ENCODE data around the gene NRIP1.

NRIP1 gene

DNA sequence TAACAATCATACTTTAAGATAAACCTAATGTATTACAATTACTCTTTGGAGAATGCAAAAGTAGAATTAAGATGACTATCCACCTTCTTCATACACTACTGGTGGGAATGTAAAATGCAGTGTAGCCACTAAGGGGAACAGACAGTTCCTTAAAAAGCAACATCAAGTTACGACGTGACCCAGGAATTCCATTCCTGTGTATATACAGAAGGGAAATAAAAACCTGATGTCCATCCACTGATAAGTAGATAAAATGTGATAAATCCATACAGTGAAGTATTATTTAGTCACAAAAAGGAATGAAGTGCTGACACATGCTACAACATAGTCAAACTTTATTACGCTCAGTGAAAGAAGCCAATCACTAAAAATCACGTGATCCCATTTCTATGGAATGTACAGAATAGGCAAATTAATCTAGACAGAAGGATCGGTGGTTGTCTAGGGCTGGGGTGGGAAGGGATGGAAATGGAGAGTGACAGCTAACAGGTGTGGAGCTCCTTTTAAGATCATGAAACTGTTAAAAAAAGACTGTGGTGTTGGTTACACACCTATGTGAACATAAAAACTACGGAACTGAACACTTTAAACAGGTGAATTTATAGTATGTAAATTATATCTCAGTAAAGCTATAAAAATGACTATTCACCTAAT is 42.1 kb downstream of the NRIP1 start:
- H3K36me3 Mint-ChIP-seq (ENCODE audit: low read depth): no peaks in the 10 kb centered on the region
- peaks cover 5% of the 10 kb centered on the region for H3K4me1 Mint-ChIP-seq (ENCODE audit: low read depth)
- no peak overlapping the region for H3K4me3 Mint-ChIP-seq
- no peaks in the 10 kb centered on the region for H3K27me3 Mint-ChIP-seq (ENCODE audit: low read depth)
- DNase-seq (ENCODE audit: low spot score): no peak
- H3K27ac Mint-ChIP-seq: no peak overlapping the region
- H3K9me3 Mint-ChIP-seq: no peaks in the 10 kb centered on the region

DNA sequence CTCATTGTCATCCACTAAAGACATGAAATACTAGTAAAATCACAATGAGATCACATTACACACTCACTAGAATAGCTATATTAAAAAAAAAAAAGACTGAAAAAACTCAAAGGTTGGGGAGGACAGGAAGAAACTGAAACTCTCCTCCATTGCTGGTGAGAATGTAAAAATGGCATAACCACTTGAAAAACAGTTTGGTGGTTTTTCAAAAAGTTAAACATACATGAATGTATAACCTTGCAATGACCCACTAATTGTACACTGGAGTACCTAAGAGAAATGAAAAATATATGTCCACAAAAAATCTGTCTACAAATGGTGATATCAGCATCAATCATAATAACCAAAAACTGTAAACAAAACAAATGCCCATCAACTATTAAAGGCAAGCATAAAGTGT is 44.0 kb downstream of the NRIP1 start:
- no peak overlapping the region for H3K4me3 Mint-ChIP-seq
- DNase-seq (ENCODE audit: low spot score): no peak
- H3K36me3 Mint-ChIP-seq (ENCODE audit: low read depth): no peaks in the 10 kb centered on the region
- no peaks in the 10 kb centered on the region for H3K9me3 Mint-ChIP-seq
- no peaks in the 10 kb centered on the region for H3K27me3 Mint-ChIP-seq (ENCODE audit: low read depth)
- H3K4me1 Mint-ChIP-seq (ENCODE audit: low read depth): peaks cover 5% of the 10 kb centered on the region
- H3K27ac Mint-ChIP-seq: no peak overlapping the region

DNA sequence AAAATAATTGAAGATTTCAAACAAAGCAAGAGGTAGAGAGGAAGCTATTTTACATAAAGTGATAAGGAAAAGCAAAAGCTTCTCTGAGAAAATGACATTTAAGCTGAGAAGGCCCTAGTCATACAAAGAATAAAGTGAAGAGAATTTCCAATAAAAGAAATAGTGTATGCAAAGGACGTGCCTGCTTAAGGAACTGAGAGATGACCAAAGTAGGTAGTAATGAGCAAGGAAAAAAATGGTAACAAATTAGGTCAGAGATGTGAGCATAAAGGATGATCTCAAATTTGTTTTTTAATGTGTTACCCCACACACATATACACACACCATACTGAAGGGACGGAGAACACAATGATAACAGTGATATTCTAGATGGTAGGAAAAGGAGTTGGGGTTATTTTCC is 46.4 kb downstream of the NRIP1 start:
- Mint-ChIP-seq H3K9me3 (no peaks in the 10 kb centered on the region), H3K4me1 (ENCODE audit: low read depth) (peaks cover 5% of the 10 kb centered on the region), H3K27ac (no peak overlapping the region), H3K36me3 (ENCODE audit: low read depth) (no peaks in the 10 kb centered on the region), H3K4me3 (no peak overlapping the region), H3K27me3 (ENCODE audit: low read depth) (no peaks in the 10 kb centered on the region)
- DNase-seq (ENCODE audit: low spot score): no peak

DNA sequence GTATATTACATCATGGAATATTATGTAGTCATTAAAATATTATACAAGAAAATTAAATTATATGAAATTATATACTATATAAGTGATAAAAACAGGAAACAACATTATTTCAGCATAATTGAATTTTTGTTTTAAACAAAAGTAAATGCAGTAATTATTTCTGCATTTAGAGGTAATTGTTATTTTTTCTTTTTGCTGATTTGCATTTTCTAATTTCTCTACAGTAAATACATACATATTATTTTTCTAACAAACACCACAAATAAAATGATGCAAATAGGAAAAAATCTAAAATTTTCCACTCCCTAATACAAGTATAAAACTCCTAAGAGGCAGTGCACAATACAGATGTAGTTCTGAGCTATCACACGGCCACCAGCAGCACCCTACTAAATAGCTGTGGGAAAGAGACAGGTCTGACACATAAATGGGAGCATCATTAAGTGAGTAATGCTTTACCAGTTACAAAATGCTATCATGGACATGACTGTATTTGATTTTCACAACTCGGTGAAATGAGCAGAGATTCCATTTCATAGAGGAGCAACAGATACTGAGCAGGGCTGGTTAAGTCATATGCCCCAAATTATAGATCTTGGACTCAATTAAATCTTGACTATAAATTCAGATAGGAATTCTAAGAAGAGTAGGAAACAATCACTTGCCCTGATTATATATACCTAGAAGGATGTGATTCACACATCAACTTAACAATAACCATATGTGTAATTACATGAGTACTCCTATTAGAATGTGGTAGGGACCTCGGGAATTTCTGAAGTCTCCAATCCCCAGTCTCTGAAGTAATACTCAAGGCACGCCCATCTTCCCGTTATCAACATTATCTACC is 49.0 kb downstream of the NRIP1 start:
- no peak overlapping the region for H3K27ac Mint-ChIP-seq
- DNase-seq (ENCODE audit: low spot score): no peak
- no peaks in the 10 kb centered on the region for H3K27me3 Mint-ChIP-seq (ENCODE audit: low read depth)
- no peaks in the 10 kb centered on the region for H3K9me3 Mint-ChIP-seq
- H3K4me1 Mint-ChIP-seq (ENCODE audit: low read depth): peaks cover 3% of the 10 kb centered on the region
- H3K4me3 Mint-ChIP-seq: no peak overlapping the region
- no peaks in the 10 kb centered on the region for H3K36me3 Mint-ChIP-seq (ENCODE audit: low read depth)

DNA sequence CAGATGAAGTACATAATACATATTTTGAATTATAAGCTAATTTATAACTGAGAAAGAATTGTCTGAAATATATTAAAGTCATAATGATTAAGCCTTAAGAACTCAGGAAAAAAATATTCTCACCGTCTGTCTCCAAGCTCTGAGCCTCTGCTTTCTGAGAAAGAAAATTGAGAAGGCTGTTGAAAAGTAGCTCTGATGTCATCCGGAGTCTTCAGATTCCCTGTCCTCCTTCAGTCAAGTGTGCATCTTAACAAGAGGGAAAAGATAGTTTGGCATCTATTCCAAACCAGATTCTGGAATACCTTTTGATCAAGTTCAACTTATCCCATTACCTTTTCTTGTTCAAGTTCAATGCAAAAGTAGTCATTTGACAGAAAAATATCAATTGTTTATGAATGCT is 50.6 kb downstream of the NRIP1 start:
- Mint-ChIP-seq H3K4me1 (ENCODE audit: low read depth) (no peaks in the 10 kb centered on the region), H3K27me3 (ENCODE audit: low read depth) (no peaks in the 10 kb centered on the region), H3K9me3 (no peaks in the 10 kb centered on the region), H3K4me3 (no peak overlapping the region), H3K27ac (no peak overlapping the region), H3K36me3 (ENCODE audit: low read depth) (no peaks in the 10 kb centered on the region)
- DNase-seq (ENCODE audit: low spot score): no peak

DNA sequence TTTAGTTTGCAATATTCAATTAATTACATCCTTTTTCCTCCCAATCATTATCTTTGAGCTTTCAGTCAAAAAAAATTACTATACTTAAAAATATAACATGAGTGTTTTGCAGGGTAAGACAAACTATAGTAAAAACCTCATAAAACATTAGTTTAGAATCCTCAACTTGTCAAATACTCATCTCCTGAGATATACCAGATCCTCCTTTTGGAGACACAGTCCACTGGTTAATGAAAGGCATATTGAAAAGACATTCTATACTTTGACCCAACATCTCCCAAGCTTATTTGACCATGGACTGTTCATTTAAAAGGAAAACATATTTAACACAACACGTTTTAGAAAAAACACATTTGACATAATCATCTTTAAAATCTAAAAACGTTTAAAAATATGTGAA is 52.8 kb downstream of the NRIP1 start:
- no peak overlapping the region for H3K4me3 Mint-ChIP-seq
- peaks cover under 1% of the 10 kb centered on the region for H3K4me1 Mint-ChIP-seq (ENCODE audit: low read depth)
- H3K27me3 Mint-ChIP-seq (ENCODE audit: low read depth): no peaks in the 10 kb centered on the region
- no peaks in the 10 kb centered on the region for H3K36me3 Mint-ChIP-seq (ENCODE audit: low read depth)
- DNase-seq (ENCODE audit: low spot score): no peak
- H3K27ac Mint-ChIP-seq: no peak overlapping the region
- H3K9me3 Mint-ChIP-seq: no peaks in the 10 kb centered on the region

DNA sequence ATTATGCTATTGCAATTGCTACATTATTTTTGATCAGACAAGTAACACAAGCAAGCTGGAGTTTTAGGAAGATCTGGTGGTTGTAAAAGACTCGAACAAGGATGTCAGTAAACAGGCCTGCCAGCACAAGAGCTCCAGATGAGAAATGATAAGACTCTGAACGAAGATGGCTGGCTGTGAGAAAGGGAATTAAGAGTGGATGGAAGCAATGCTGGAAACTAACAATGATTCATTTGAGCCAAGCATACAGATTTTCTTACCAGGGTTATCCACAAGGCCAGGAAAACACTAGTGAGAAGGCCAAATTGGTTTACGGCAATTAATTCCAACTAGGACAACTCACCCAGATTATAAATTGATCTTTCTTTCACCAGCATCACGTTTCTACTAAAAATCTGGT is 54.2 kb downstream of the NRIP1 start:
- H3K36me3 Mint-ChIP-seq (ENCODE audit: low read depth): no peaks in the 10 kb centered on the region

DNA sequence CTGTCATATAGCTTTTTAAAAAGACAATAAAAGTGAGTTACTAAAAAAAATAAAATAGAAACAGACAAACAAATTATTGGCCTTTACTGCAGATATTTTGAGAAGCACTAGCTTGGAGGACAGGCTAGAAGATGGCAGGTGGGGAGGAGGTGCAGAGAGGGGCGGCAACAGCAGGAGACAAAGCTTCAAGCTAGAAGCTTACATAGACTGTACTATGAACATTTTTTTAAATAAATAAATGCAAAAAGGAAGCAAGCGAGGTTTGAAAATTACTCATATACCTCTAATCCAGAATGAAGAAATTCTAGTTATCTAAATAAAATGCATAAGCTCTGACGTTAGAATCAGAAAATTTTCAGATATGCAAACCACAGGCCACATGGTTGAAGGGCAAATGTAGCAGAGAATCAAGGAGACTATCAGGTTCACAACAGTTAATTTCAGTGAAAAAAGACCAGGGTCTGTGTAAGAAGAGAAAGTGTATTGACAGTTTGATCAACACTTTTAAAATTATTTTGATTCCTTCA is 54.9 kb downstream of the NRIP1 start:
- H3K27ac Mint-ChIP-seq: no peak overlapping the region
- DNase-seq (ENCODE audit: low spot score): no peak
- H3K27me3 Mint-ChIP-seq (ENCODE audit: low read depth): no peaks in the 10 kb centered on the region
- no peaks in the 10 kb centered on the region for H3K36me3 Mint-ChIP-seq (ENCODE audit: low read depth)
- no peaks in the 10 kb centered on the region for H3K9me3 Mint-ChIP-seq
- peaks cover 16% of the 10 kb centered on the region for H3K4me1 Mint-ChIP-seq (ENCODE audit: low read depth)
- no peak overlapping the region for H3K4me3 Mint-ChIP-seq

More for the DNA sequence above, 54.2 kb downstream of the NRIP1 start:
- Mint-ChIP-seq H3K9me3 (no peaks in the 10 kb centered on the region), H3K27ac (no peak overlapping the region), H3K4me3 (no peak overlapping the region), H3K27me3 (ENCODE audit: low read depth) (no peaks in the 10 kb centered on the region), H3K4me1 (ENCODE audit: low read depth) (peaks cover 10% of the 10 kb centered on the region)
- no peak for DNase-seq (ENCODE audit: low spot score)

DNA sequence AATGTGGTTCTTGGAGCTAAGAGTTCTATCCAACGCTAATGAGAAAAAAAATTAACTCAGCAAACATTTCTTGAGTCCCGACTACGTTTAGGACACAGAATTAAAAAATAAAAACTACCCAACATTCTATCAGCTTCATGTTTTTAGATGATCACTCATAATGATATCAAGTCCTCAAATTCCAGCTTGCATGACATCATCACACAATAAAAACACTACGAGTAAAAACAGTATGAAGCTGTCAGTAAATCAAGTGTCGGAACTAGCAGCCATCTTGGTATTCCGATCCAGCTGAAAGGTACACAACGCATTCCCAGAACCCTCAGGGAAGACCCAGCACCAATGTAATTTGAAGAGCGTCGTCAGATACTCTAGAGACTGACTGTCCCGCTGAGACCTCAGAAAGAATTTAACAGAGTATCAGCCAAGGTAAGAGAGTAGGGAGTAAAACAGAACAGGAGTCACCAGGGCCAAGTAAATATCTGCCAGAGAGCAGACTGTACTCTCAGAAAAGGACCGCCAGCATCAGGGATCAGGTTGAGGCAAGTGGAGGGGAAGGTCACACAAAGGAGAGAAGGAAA is 57.0 kb downstream of the NRIP1 start:
- H3K27me3 Mint-ChIP-seq (ENCODE audit: low read depth): no peaks in the 10 kb centered on the region
- no peak overlapping the region for H3K4me3 Mint-ChIP-seq
- H3K9me3 Mint-ChIP-seq: no peaks in the 10 kb centered on the region
- peaks cover 29% of the 10 kb centered on the region for H3K4me1 Mint-ChIP-seq (ENCODE audit: low read depth)
- H3K36me3 Mint-ChIP-seq (ENCODE audit: low read depth): no peaks in the 10 kb centered on the region
- H3K27ac Mint-ChIP-seq: no peak overlapping the region
- DNase-seq (ENCODE audit: low spot score): no peak

DNA sequence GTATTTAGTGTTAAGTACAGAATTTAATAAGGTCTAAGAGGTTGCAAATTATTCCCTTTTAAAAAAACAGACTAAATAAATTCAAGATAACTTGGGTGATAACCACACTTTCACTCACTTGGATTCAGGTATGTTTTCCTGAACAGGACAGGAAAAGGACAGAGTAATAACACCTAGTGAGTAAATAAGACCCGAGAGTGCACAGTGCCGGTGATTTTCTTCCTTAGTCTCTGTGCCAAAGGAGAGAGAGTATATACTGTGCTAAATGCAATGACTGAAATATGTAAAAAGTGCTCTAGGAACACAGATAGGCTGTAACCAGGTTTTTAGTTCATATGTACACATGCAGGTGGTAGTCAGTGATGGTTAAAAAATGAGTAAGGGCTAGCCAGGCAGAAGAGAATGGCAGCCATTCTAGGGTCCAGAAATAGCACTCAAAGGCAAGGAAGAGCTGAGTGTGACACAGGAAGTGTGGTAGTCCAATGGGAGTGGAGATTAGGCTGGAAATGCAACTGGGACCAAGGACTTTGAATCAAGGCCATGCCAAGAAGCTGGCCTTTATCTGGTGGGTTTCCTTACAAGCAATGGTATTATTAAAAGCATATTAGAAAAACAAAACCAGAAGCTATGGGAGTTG is 58.1 kb downstream of the NRIP1 start:
- no peak overlapping the region for H3K27ac Mint-ChIP-seq
- H3K36me3 Mint-ChIP-seq (ENCODE audit: low read depth): no peaks in the 10 kb centered on the region
- no peak overlapping the region for H3K4me3 Mint-ChIP-seq
- H3K4me1 Mint-ChIP-seq (ENCODE audit: low read depth): peaks cover 36% of the 10 kb centered on the region
- DNase-seq (ENCODE audit: low spot score): no peak
- H3K27me3 Mint-ChIP-seq (ENCODE audit: low read depth): no peaks in the 10 kb centered on the region
- no peaks in the 10 kb centered on the region for H3K9me3 Mint-ChIP-seq

DNA sequence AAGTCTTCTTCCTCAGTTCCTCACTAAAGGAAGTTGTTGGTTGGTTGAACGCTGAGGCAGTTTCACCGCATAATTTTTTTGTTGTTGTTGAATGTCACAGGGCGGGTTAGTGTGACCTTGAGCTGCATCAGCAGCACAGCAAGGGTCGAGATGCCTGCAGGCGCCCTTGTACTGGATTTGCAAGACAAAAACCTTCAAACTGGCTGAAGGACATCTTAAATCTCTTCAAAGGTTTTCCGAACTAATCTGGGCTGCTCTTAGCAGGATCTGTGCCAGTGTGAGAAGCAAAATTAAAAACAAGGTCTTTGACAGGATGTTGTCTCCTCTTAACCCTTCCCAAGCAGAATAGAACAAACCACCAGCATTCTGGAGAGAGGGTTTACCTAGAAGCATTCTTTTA is 59.4 kb downstream of the NRIP1 start:
- H3K36me3 Mint-ChIP-seq (ENCODE audit: low read depth): no peaks in the 10 kb centered on the region
- no peaks in the 10 kb centered on the region for H3K27me3 Mint-ChIP-seq (ENCODE audit: low read depth)
- no peaks in the 10 kb centered on the region for H3K9me3 Mint-ChIP-seq
- H3K27ac Mint-ChIP-seq: peak overlapping the region; percentile 66
- H3K4me3 Mint-ChIP-seq: peak overlapping the region; percentile 81
- DNase-seq (ENCODE audit: low spot score): peak; percentile 16
- peaks cover 38% of the 10 kb centered on the region for H3K4me1 Mint-ChIP-seq (ENCODE audit: low read depth)

DNA sequence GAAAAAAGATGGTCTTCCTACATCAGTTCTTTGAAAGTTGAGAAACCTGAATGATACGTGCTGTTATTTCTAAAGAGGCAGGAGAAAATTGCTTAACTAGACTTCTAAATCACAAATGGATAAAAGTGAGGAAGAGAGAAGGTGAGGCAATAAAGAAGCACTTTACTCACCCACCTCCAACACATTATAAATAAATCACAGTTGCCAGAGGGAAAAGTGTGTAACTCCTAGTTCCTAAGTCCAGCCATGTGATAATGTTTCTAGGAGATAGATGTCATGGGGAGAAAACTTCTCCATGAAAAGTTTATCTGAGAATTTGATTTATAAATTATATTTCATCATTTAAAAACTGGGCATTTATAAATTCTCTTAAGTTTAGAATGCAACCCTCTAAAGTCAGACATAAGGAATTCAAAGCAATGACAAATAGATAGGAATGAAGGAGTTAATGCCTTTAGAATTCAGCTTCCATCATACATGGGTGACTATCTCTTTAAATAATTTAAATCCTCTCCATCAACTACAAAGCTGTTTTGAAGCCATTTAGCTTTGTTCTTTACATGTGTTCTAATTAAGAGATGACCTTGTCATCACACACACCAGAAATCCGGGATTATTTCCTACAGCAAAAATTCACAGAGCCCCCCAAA is 60.0 kb downstream of the NRIP1 start:
- Mint-ChIP-seq H3K4me3 (peak overlapping the region; percentile 81), H3K27ac (peak overlapping the region; percentile 66), H3K9me3 (no peaks in the 10 kb centered on the region), H3K4me1 (ENCODE audit: low read depth) (peaks cover 38% of the 10 kb centered on the region), H3K36me3 (ENCODE audit: low read depth) (no peaks in the 10 kb centered on the region), H3K27me3 (ENCODE audit: low read depth) (no peaks in the 10 kb centered on the region)
- DNase-seq (ENCODE audit: low spot score): no peak

DNA sequence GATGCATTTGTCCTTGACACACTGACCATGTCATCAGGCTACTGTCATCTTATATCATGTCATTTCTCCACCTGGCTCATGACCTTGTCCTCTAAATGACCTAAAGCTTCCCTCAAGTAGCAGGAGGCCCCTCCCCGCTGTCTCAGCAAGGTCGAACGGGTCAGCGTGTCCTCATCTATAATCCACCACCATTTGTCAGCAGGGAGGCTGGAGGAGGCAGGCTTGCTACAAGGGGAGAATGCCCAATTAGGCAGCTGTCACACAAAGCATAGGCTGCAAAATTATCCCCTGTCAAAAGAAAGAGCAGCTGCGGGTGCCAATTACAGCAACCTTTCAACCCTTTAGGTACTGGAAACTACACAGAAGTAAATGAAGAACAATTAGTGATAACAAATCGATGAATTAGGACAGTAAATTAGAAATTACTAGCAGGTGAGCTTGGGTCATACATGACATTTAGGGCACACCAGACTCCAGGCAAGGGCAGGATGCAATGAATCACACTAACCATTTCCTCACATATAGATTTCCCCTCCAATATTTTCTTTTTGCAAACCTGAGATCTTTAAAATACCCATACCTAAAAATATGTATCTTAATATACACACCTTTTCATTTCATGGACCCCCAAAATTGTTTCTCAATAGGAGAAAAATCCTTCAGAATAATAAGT is 61.2 kb downstream of the NRIP1 start:
- H3K4me3 Mint-ChIP-seq: no peak overlapping the region
- no peaks in the 10 kb centered on the region for H3K27me3 Mint-ChIP-seq (ENCODE audit: low read depth)
- peaks cover 38% of the 10 kb centered on the region for H3K4me1 Mint-ChIP-seq (ENCODE audit: low read depth)
- H3K27ac Mint-ChIP-seq: no peak overlapping the region
- no peaks in the 10 kb centered on the region for H3K9me3 Mint-ChIP-seq
- no peaks in the 10 kb centered on the region for H3K36me3 Mint-ChIP-seq (ENCODE audit: low read depth)
- no peak for DNase-seq (ENCODE audit: low spot score)
